ENCODE results near the gene ATP13A2. TPM values are rescaled to one million over a fixed set of nuclear protein-coding genes. Genes with fewer than 3 reads are reported as not detected.

Gene ATP13A2
- total RNA-seq, 2 experiments from 2014 or later, result 25.0 to 28.8 TPM

- no peaks in the 10 kb centered on the region for H3K79me2 ChIP-seq (ENCODE audit: insufficient read depth, low read depth, low read length)
- no peak overlapping the region for H3K4me3 ChIP-seq (ENCODE audit: low read depth, low read length, poor library complexity, severe bottlenecking)
- intact Hi-C loops (cut with micrococcal nuclease; ENCODE audit: unreplicated experiment), result no loop called here
- ChIA-PET CTCF (ENCODE audit: unreplicated experiment) (no interaction called here), POLR2A (no interaction called here)
- H3K4me1 ChIP-seq (ENCODE audit: insufficient read depth, low read length, poor library complexity, severe bottlenecking), result no peaks in the 10 kb centered on the region
- H3K36me3 ChIP-seq (ENCODE audit: insufficient read depth, low read length), result 0 out of 2 replicates have a peak, but pooled peaks cover 5% of the 10 kb centered on the region
- H3K9me3 ChIP-seq (ENCODE audit: low read length), result no peaks in the 10 kb centered on the region
- no peak overlapping the region for H3K27ac ChIP-seq (ENCODE audit: low read depth, low read length, poor library complexity, severe bottlenecking)
- TF ChIP-seq EZH2phosphoT487 (IDR thresholded peaks at IDR 0.05; ENCODE audit: borderline replicate concordance, low read depth, low read length), result no peak
- no peak for TF ChIP-seq CTCF (conservative IDR thresholded peaks at IDR 0.05; ENCODE audit: low read length)
- no TSS peak for BruUV-seq (replicated peaks)
- H3K9me2 ChIP-seq (ENCODE audit: insufficient read depth, low read length), result no peaks in the 10 kb centered on the region
- no peak overlapping the region for H2AFZ ChIP-seq (ENCODE audit: low read length)
- no peak for DNase-seq (ENCODE audit: low spot score)
- H4K20me1 ChIP-seq (ENCODE audit: insufficient read depth, low read length), result no peaks in the 10 kb centered on the region
- no peak overlapping the region for H3K4me2 ChIP-seq (ENCODE audit: low read length)
These were observed 21.9 kb downstream of the ATP13A2 start for GRCh38 chr1:16989676-16990391.

GRCh38 chr1:16988210-16988609 is 23.5 kb downstream of the ATP13A2 start:
- CTCF ChIA-PET (ENCODE audit: unreplicated experiment), result no interaction called here
- no peak for DNase-seq (ENCODE audit: low spot score)
- no peak for TF ChIP-seq CTCF (conservative IDR thresholded peaks at IDR 0.05; ENCODE audit: low read length)
- TF ChIP-seq EZH2phosphoT487 (IDR thresholded peaks at IDR 0.05; ENCODE audit: borderline replicate concordance, low read depth, low read length), result no peak
- BruUV-seq (replicated peaks), result no TSS peak
- Histone ChIP-seq H3K9me2 (ENCODE audit: insufficient read depth, low read length) (no peaks in the 10 kb centered on the region), H3K4me2 (ENCODE audit: low read length) (no peak overlapping the region), H3K27ac (ENCODE audit: low read depth, low read length, poor library complexity, severe bottlenecking) (no peak overlapping the region), H2AFZ (ENCODE audit: low read length) (no peak overlapping the region), H3K9me3 (ENCODE audit: low read length) (no peaks in the 10 kb centered on the region), H3K36me3 (ENCODE audit: insufficient read depth, low read length) (0 out of 2 replicates have a peak, but pooled peaks cover 5% of the 10 kb centered on the region), H3K79me2 (ENCODE audit: insufficient read depth, low read depth, low read length) (no peaks in the 10 kb centered on the region), H3K4me1 (ENCODE audit: insufficient read depth, low read length, poor library complexity, severe bottlenecking) (no peaks in the 10 kb centered on the region), H4K20me1 (ENCODE audit: insufficient read depth, low read length) (no peaks in the 10 kb centered on the region), H3K4me3 (ENCODE audit: low read depth, low read length, poor library complexity, severe bottlenecking) (no peak overlapping the region)
- intact Hi-C loops (cut with micrococcal nuclease; ENCODE audit: unreplicated experiment), result no loop called here
- POLR2A ChIA-PET, result no interaction called here

GRCh38 chr1:16986962-16987361 is 24.8 kb downstream of the ATP13A2 start:
- Histone ChIP-seq H3K4me3 (ENCODE audit: low read depth, low read length, poor library complexity, severe bottlenecking) (no peak overlapping the region), H3K79me2 (ENCODE audit: insufficient read depth, low read depth, low read length) (no peaks in the 10 kb centered on the region), H2AFZ (ENCODE audit: low read length) (no peak overlapping the region), H3K36me3 (ENCODE audit: insufficient read depth, low read length) (0 out of 2 replicates have a peak, but pooled peaks cover 5% of the 10 kb centered on the region), H3K4me1 (ENCODE audit: insufficient read depth, low read length, poor library complexity, severe bottlenecking) (no peaks in the 10 kb centered on the region), H3K9me3 (ENCODE audit: low read length) (no peaks in the 10 kb centered on the region), H3K4me2 (ENCODE audit: low read length) (no peak overlapping the region), H3K9me2 (ENCODE audit: insufficient read depth, low read length) (no peaks in the 10 kb centered on the region), H3K27ac (ENCODE audit: low read depth, low read length, poor library complexity, severe bottlenecking) (no peak overlapping the region), H4K20me1 (ENCODE audit: insufficient read depth, low read length) (no peaks in the 10 kb centered on the region)
- intact Hi-C loops (cut with micrococcal nuclease; ENCODE audit: unreplicated experiment), result no loop called here
- no TSS peak for BruUV-seq (replicated peaks)
- no peak for DNase-seq (ENCODE audit: low spot score)
- CTCF ChIA-PET (ENCODE audit: unreplicated experiment), result no interaction called here
- POLR2A ChIA-PET, result no interaction called here
- TF ChIP-seq EZH2phosphoT487 (IDR thresholded peaks at IDR 0.05; ENCODE audit: borderline replicate concordance, low read depth, low read length), result no peak
- TF ChIP-seq CTCF (conservative IDR thresholded peaks at IDR 0.05; ENCODE audit: low read length), result peak; percentile 72
